AG20443 (cell line): ENCODE results near the gene ZFAND2A.
"Not testable (repeated sequence)": the region's sequence is repeated elsewhere in the genome, so short reads cannot be mapped to it uniquely, and the experiment has no call there.

Experiments used
- DNase-seq: peaks from one replicate; pipeline ENCODE4 v3.0.0; 2012; ENCODE audit warnings: low spot score, mixed read lengths

Gene ZFAND2A

GRCh38 chr7:1151653-1152425 is 8.2 kb downstream of the ZFAND2A start:
- DNase-seq: no peak

- no peak for DNase-seq
Observed at GRCh38 chr7:1151156-1151555, 8.8 kb downstream of the ZFAND2A start.

- no peak for DNase-seq
Observed at GRCh38 chr7:1150400-1151002, 9.5 kb downstream of the ZFAND2A start.

GRCh38 chr7:1149351-1149794 is 10.6 kb downstream of the ZFAND2A start:
- no peak for DNase-seq

- DNase-seq: not testable (repeated sequence)
Observed at GRCh38 chr7:1147873-1148272, 12.1 kb downstream of the ZFAND2A start.

GRCh38 chr7:1144269-1144771 is 15.7 kb downstream of the ZFAND2A start:
- DNase-seq: peak; percentile 48

GRCh38 chr7:1143031-1143430 is 17.0 kb downstream of the ZFAND2A start:
- not testable (repeated sequence) for DNase-seq

GRCh38 chr7:1142051-1142635 is 17.9 kb downstream of the ZFAND2A start:
- no peak for DNase-seq

- DNase-seq: no peak
Observed at GRCh38 chr7:1141651-1142050, 18.3 kb downstream of the ZFAND2A start.

- no peak for DNase-seq
Observed at GRCh38 chr7:1140476-1141104, 19.4 kb downstream of the ZFAND2A start.

GRCh38 chr7:1137517-1138167 is 22.4 kb downstream of the ZFAND2A start:
- peak; percentile 88 for DNase-seq

GRCh38 chr7:1136841-1137516 is 23.0 kb downstream of the ZFAND2A start:
- no peak for DNase-seq

- DNase-seq: no peak
Observed at GRCh38 chr7:1134951-1135350, 25.0 kb downstream of the ZFAND2A start.

GRCh38 chr7:1131471-1132265 is 28.3 kb downstream of the ZFAND2A start:
- DNase-seq: no peak

GRCh38 chr7:1130021-1130990 is 29.7 kb downstream of the ZFAND2A start:
- DNase-seq: no peak

- no peak for DNase-seq
Observed at GRCh38 chr7:1129431-1129830, 30.6 kb downstream of the ZFAND2A start.

GRCh38 chr7:1127001-1127400 is 33.0 kb downstream of the ZFAND2A start:
- no peak for DNase-seq

GRCh38 chr7:1125603-1125969 is 34.4 kb downstream of the ZFAND2A start:
- DNase-seq: no peak

GRCh38 chr7:1124816-1125602 is 35.0 kb downstream of the ZFAND2A start:
- DNase-seq: peak; percentile 53
